Muscle of arm (tissue), 12 donors: ENCODE data around the gene SPATA3. TPM values are rescaled to one million over a fixed set of nuclear protein-coding genes. Genes with fewer than 3 reads are reported as not detected.

Experiments used
- DNase-seq: peaks from one replicate; pipeline ENCODE4 v3.0.0-alpha.2; 2013
- polyA plus RNA-seq, 12 donors: library from polyadenylated mRNA; unstranded; fragments of 120-200 nt; gene quantifications; one replicate each; pipeline ENCODE4 v1.2.1, GENCODE V29; 2013; ENCODE audit not compliant: insufficient read length in 12 of 12

The SPATA3 gene
- polyA plus RNA-seq, 12 donors, result not detected

- DNase-seq, result no peak
Observed at GRCh38 chr2:231049286-231050017, 53.5 kb downstream of the SPATA3 start.

DNA sequence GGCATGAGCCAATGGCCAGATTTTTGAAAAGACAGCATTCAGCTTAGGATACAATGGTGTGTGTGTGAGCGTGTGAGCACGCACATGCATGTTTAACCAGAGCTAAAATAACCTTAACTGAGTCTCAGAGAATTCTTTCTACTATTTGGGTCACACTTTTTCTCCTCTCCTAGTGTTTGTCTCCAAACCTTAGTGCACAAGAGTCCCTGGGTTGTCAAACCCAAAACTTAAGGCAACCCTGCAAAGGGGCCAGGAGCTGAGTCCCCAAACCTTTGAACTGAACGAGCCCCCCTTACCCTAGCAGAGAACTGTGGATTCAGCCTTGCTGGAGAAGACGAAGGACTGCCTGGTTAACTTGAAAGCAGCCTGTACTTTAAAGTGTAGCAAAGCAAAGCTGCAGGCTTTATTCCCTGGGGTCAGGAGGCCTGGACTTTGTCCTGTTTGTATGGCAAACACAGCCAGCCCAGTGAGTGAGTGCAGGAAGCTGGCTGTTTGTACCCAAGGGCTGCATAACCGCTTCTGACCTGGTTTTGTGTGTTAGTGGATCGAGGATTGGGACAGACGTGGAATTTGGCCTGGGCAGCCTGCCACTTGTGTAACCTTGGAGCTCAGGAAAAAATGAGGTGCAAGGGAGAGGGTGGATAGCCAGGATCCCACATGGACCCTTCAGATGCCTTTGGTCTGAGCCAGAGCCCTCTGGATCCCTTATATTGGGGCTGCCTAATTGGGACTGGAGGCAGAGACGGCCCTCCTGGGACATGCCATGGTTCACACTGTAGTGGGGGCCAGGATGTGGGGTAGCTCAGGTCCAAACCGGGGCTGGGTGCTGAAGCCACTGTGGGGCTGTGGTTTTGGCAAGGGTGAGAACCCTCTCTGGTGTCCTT is 54.3 kb downstream of the SPATA3 start:
- no peak for DNase-seq

DNA sequence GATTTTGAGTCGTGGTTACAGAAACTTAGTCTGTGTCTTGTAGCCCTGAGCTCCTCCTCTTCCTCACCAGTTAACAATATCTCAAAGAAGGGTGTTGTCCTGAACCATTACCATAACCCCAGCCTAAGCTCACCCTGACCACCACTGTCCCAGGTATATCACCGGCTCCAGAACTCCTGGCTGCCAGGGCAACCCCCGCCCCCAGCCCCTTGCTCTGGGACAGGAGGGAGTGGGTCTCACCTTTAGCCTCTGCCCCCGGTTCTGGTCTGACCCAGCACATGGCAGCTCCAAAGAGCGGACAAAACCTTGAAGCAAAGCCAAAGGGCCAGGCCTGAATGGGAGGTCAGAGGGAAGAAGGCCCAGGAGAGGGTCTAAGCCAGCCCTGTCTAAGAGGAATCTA is 55.2 kb downstream of the SPATA3 start:
- no peak for DNase-seq

- peak; percentile 86 for DNase-seq
Observed at GRCh38 chr2:231052494-231053451, 56.9 kb downstream of the SPATA3 start.

DNA sequence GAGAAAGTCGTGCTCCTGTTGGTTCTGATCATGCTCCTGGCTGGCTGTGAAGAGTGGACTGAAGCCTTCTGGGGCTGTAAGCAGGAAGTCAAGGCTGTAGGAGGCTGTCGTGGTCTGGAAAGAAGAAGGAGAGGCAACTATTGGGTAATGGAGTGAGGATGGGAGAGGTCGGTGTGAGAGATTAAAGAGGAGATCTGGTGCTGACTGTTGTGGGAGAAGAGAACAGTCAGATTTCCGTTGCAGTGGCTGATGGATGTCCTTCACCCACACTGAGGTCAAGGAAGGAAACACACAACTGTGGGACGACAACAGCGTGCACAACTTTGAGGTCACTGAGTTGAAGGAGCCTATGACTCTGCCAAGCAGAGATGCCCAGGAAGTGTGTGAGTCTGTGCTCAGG is 57.9 kb downstream of the SPATA3 start:
- no peak for DNase-seq

DNA sequence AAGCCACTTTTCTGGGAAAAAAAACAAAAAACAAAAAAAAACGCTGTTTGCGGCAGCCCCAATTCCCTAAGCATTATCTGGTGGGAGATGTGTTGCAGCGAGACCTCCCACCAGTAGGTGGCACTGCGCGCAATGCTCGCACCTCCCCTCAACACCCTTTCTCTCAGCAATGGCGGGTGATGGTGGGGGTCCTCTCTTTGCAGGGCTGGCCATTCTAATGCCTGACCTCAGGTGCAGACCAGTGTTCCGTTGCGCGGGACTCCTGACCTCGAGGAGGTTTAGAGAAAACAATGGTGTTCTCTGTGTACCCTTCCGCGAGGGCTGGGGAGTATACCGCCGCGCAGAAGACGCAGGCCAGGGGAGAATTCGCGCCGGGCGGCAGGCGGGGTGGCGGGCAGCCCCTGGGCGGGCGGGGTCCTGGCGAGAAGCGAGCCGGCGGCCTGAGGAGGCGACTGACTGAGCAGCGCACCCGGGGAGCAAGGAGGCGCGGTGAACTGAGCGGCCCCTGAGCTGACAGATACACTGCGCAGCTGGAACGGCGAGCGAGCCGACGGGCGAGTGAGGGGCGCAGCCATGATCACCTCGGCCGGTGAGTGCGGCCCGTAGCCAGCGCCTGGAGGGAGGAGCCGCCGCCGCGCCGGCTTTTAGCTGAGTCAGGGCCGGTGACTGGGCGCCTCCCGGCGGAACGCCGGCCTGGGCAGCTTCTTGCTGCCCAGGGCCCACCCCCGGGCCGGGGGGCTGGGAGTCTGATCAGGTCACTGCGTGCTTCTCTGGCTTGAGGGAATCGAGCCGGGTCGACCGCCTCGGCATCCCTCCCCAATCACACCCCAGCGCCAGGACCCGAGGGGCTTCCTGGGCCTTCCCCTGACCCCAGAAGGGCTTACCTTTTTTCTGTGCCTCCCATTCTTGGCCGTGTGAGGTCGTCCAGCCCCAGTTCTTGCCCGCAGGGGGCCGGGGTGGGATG is 60.8 kb downstream of the SPATA3 start, which contains the start of gene PSMD1:
Gene PSMD1 (plus strand): TSS at position 415 of the 964 bp plus-strand sequence. CDS start 159 bp downstream, at position 574.
- peak; percentile 97 for DNase-seq

- DNase-seq, result no peak
Observed at GRCh38 chr2:231057590-231057989, 61.7 kb downstream of the SPATA3 start.

Other genes with a start within 250 kb of the SPATA3 start
- gene ITM2C, start 131.2 kb upstream of the SPATA3 start, polyA plus RNA-seq, result 100 to 1,000 TPM in 11 of 12 donors, not detected in 1; 115 to 441 (median 182) TPM
- under 1 TPM in 4 of 12 donors, not detected in 8; 0.05 to 0.26 (median 0.09) TPM for gene GPR55, start 70.9 kb upstream of the SPATA3 start, polyA plus RNA-seq
- 10 to 100 TPM in 1 of 12 donors, 1 to 10 TPM in 2, under 1 TPM in 8, not detected in 1; 0.21 to 18.3 (median 0.66) TPM for gene C2orf72, start 41.4 kb downstream of the SPATA3 start, polyA plus RNA-seq
- gene PSMD1, start 60.7 kb downstream of the SPATA3 start, polyA plus RNA-seq, result 100 to 1,000 TPM in 1 of 12 donors, 10 to 100 TPM in 11; 55.6 to 299 (median 83.9) TPM
- gene HTR2B, start 128.9 kb downstream of the SPATA3 start, polyA plus RNA-seq, result 1 to 10 TPM in 1 of 12 donors, under 1 TPM in 8, not detected in 3; 0.11 to 1.1 (median 0.18) TPM
- gene ARMC9, start 202.5 kb downstream of the SPATA3 start, polyA plus RNA-seq, result 10 to 100 TPM in 1 of 12 donors, 1 to 10 TPM in 10, not detected in 1; 3.3 to 10.0 (median 5.5) TPM